ENCODE data around the gene CRIP3.

CRIP3 gene

DNA sequence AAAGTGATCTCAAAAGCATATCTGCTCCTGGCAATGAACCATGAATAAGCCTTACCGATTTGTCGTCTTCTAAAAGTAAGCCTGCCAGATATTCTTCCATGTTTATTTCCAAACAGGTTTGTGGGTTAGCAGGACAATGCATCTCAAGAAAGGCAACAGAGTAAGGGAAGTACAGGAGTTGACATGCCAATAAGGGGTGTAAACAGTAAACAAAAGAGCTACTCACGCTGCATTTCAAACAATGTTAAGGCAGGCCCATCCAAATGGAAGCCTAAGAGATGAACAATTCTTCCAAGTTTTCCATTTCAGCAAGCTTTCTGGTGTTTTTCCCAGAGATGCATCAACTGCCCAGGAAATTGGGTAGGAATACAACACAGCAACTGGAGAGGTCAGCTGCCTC lies 27.8 kb upstream of the CRIP3 start (continued):
- TF ChIP-seq, protein P1, sequence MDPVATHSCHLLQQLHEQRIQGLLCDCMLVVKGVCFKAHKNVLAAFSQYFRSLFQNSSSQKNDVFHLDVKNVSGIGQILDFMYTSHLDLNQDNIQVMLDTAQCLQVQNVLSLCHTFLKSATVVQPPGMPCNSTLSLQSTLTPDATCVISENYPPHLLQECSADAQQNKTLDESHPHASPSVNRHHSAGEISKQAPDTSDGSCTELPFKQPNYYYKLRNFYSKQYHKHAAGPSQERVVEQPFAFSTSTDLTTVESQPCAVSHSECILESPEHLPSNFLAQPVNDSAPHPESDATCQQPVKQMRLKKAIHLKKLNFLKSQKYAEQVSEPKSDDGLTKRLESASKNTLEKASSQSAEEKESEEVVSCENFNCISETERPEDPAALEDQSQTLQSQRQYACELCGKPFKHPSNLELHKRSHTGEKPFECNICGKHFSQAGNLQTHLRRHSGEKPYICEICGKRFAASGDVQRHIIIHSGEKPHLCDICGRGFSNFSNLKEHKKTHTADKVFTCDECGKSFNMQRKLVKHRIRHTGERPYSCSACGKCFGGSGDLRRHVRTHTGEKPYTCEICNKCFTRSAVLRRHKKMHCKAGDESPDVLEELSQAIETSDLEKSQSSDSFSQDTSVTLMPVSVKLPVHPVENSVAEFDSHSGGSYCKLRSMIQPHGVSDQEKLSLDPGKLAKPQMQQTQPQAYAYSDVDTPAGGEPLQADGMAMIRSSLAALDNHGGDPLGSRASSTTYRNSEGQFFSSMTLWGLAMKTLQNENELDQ (tag by site-specific recombination; IDR thresholded peaks at IDR 0.05; ENCODE audit: low read depth): no peak
- TF ChIP-seq ZBTB21 (tag by site-specific recombination; IDR thresholded peaks at IDR 0.05) (no peak), ZNF670 (tag by site-specific recombination; IDR thresholded peaks at IDR 0.05; ENCODE audit: low read depth) (no peak), OSR2 (tag by site-specific recombination; IDR thresholded peaks at IDR 0.05) (no peak), GLI4 (tag by site-specific recombination; IDR thresholded peaks at IDR 0.05) (no peak), ZNF707 (tag by site-specific recombination; IDR thresholded peaks at IDR 0.05) (no peak), ZNF211 (tag by site-specific recombination; IDR thresholded peaks at IDR 0.05; ENCODE audit: low read depth) (no peak), ZNF175 (tag by site-specific recombination; IDR thresholded peaks at IDR 0.05) (no peak), ZNF514 (tag by site-specific recombination; IDR thresholded peaks at IDR 0.05) (no peak), ZNF529 (tag by site-specific recombination; IDR thresholded peaks at IDR 0.05; ENCODE audit: insufficient replicate concordance) (no peak), HOXA7 (CRISPR knock-in tag; IDR thresholded peaks at IDR 0.05; ENCODE audit: borderline replicate concordance) (no peak), SCRT2 (tag by site-specific recombination; IDR thresholded peaks at IDR 0.05) (no peak)

DNA sequence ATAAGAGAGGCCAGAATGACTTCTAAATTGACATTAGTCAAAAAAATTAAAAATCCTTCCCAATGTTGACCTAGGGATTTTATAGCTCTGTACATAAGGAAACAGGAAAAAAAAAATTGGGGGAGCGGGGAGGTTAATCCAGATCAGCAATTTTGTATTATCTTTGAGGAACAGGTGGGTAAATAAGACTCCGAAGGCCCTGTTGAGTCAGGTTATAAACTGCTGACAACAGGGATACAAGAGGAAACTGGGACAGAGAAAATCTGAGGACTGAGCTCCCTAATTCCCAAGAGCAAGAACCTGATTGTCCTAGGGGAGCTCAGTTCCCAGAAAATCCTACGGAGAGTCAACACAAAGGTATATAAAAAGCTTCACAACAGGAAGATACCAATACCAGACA lies 26.8 kb upstream of the CRIP3 start:
- H3K27ac ChIP-seq (ENCODE audit: extremely low read depth, low read depth, low read length): no peak overlapping the region
- no peaks in the 10 kb centered on the region for H3K9me3 ChIP-seq (ENCODE audit: control insufficient read depth, insufficient read depth, low read depth, low read length)
- CTCF ChIA-PET: interaction anchor here (0.7 to 3.7 kb wide), 26 partner anchors 11 to 434 kb away, joined by 3 to 83 read pairs (median 6); partner anchors contain the start of genes DNPH1, LRRC73, POLR1C and YIPF3
- peaks cover 3% of the 10 kb centered on the region; the same call in 1 of the 2 replicates for H3K4me1 ChIP-seq (ENCODE audit: control insufficient read depth, insufficient read depth, low read length)
- H3K36me3 ChIP-seq (ENCODE audit: control insufficient read depth in 2 of 2, insufficient read depth in 1 of 2, low read length in 2 of 2): peaks cover 12 to 42% of the 10 kb centered on the region in 2 experiments
- POLR2A ChIA-PET: interaction anchor here (0.9 kb wide), 1 partner anchor 113 kb away, joined by 3 read pairs; no protein-coding TSS in a partner anchor
- H3K4me3 ChIP-seq (ENCODE audit: low read depth, low read length): no peak overlapping the region
- TF ChIP-seq SCRT2 (tag by site-specific recombination; IDR thresholded peaks at IDR 0.05) (peak; percentile 52; the same call in 1 of the 2 replicates), ZNF433 (tag by site-specific recombination; IDR thresholded peaks at IDR 0.05; ENCODE audit: low read depth) (no peak)

DNA sequence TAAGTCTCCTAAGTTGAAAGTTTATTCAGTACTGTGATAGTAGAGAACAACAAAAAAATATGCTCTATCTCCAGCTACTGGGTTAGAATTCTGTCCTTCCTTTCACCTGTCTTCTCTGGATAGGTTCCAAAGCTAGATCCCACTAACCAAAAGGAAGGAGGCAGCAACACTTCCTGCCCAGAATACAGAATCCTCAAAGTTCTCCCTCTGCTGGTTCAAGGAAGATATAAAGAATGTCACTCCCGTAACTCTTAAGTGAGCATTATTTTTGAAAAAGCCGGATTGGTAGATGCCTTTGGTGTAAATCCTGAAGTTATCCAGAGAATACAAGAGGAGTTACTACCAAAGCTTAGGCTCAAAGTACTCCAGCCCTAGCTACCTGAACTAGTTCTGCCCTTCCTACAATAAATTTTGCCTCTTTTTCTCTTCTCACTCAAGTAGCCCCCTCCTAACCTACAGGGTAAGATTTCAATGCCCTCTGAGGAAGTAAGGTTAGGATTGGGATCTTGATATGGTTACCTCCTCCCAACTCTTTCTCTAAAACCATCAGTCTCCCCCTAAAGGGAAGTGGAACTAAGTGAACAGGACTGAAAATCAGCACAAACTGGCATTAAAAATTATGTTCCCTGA lies 26.0 kb upstream of the CRIP3 start:
- no peak overlapping the region for H3K27ac ChIP-seq (ENCODE audit: extremely low read depth, low read depth, low read length)
- H3K36me3 ChIP-seq (ENCODE audit: control insufficient read depth in 2 of 2, insufficient read depth in 1 of 2, low read length in 2 of 2): peaks cover 4 to 33% of the 10 kb centered on the region in 2 experiments; a peak in 2 of 3 replicates
- ChIA-PET CTCF (interaction anchor here (0.7 to 3.7 kb wide), 49 partner anchors 8 to 684 kb away, joined by 3 to 83 read pairs (median 5); partner anchors contain the start of genes DNPH1, LRRC73, POLR1C and SLC22A7), POLR2A (interaction anchor here (0.7 to 1.7 kb wide), 3 partner anchors 12 to 112 kb away, joined by 3 to 4 read pairs (median 3); no protein-coding TSS in a partner anchor)
- H3K9me3 ChIP-seq (ENCODE audit: control insufficient read depth, insufficient read depth, low read depth, low read length): no peaks in the 10 kb centered on the region
- H3K4me3 ChIP-seq (ENCODE audit: low read depth, low read length): no peak overlapping the region
- peaks cover 3% of the 10 kb centered on the region; the same call in 1 of the 2 replicates for H3K4me1 ChIP-seq (ENCODE audit: control insufficient read depth, insufficient read depth, low read length)
- TF ChIP-seq, protein P2, sequence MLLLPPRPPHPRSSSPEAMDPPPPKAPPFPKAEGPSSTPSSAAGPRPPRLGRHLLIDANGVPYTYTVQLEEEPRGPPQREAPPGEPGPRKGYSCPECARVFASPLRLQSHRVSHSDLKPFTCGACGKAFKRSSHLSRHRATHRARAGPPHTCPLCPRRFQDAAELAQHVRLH (tag by site-specific recombination; IDR thresholded peaks at IDR 0.05): no peak
- TF ChIP-seq ZNF335 (tag by site-specific recombination; conservative IDR thresholded peaks at IDR 0.05) (0 out of 2 replicates have a peak, but pooled peaks have one; percentile 22), BCL11B (tag by site-specific recombination; IDR thresholded peaks at IDR 0.05; ENCODE audit: low read depth) (no peak), GLIS1 (tag by site-specific recombination; IDR thresholded peaks at IDR 0.05) (no peak), ZNF560 (tag by site-specific recombination; IDR thresholded peaks at IDR 0.05; ENCODE audit: borderline replicate concordance) (no peak), ZNF112 (tag by site-specific recombination; IDR thresholded peaks at IDR 0.05) (no peak), ZBTB17 (tag by site-specific recombination; IDR thresholded peaks at IDR 0.05) (no peak), YY2 (tag by site-specific recombination; IDR thresholded peaks at IDR 0.05) (no peak), ZNF660 (tag by site-specific recombination; IDR thresholded peaks at IDR 0.05) (peak; percentile 68), ZNF654 (tag by site-specific recombination; IDR thresholded peaks at IDR 0.05; ENCODE audit: low read depth) (peak; percentile 39; the same call in 1 of the 2 replicates), ZNF19 (tag by site-specific recombination; IDR thresholded peaks at IDR 0.05; ENCODE audit: low read depth) (no peak)
- TF ChIP-seq, protein P3, sequence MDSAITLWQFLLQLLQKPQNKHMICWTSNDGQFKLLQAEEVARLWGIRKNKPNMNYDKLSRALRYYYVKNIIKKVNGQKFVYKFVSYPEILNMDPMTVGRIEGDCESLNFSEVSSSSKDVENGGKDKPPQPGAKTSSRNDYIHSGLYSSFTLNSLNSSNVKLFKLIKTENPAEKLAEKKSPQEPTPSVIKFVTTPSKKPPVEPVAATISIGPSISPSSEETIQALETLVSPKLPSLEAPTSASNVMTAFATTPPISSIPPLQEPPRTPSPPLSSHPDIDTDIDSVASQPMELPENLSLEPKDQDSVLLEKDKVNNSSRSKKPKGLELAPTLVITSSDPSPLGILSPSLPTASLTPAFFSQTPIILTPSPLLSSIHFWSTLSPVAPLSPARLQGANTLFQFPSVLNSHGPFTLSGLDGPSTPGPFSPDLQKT (IDR thresholded peaks at IDR 0.05; ENCODE audit: borderline replicate concordance, low read depth, low read length): no peak
- TF ChIP-seq, protein P4, sequence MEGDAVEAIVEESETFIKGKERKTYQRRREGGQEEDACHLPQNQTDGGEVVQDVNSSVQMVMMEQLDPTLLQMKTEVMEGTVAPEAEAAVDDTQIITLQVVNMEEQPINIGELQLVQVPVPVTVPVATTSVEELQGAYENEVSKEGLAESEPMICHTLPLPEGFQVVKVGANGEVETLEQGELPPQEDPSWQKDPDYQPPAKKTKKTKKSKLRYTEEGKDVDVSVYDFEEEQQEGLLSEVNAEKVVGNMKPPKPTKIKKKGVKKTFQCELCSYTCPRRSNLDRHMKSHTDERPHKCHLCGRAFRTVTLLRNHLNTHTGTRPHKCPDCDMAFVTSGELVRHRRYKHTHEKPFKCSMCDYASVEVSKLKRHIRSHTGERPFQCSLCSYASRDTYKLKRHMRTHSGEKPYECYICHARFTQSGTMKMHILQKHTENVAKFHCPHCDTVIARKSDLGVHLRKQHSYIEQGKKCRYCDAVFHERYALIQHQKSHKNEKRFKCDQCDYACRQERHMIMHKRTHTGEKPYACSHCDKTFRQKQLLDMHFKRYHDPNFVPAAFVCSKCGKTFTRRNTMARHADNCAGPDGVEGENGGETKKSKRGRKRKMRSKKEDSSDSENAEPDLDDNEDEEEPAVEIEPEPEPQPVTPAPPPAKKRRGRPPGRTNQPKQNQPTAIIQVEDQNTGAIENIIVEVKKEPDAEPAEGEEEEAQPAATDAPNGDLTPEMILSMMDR (tag by site-specific recombination; IDR thresholded peaks at IDR 0.05): peak; percentile 39; the same call in 1 of the 2 replicates
- TF ChIP-seq, protein P5, sequence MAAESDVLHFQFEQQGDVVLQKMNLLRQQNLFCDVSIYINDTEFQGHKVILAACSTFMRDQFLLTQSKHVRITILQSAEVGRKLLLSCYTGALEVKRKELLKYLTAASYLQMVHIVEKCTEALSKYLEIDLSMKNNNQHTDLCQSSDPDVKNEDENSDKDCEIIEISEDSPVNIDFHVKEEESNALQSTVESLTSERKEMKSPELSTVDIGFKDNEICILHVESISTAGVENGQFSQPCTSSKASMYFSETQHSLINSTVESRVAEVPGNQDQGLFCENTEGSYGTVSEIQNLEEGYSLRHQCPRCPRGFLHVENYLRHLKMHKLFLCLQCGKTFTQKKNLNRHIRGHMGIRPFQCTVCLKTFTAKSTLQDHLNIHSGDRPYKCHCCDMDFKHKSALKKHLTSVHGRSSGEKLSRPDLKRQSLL (tag by site-specific recombination; IDR thresholded peaks at IDR 0.05): no peak
